Activated naive CD4-positive, alpha-beta T cell treated with Interleukin-2 at 50 U/mL for 16 hours (primary cell): Measurements from ENCODE around the gene SLC2A4RG.
"Not testable (repeated sequence)": the region's sequence is repeated elsewhere in the genome, so short reads cannot be mapped to it uniquely, and the experiment has no call there.

ENCODE experiments used
- DNase-seq: peaks from one replicate; pipeline ENCODE4 v3.0.0-alpha.2; 2020

The SLC2A4RG gene

GRCh38 chr20:63755933-63756647, 16.5 kb downstream of the SLC2A4RG start:
- DNase-seq: no peak

- DNase-seq: no peak
These were observed 17.0 kb downstream of the SLC2A4RG start for GRCh38 chr20:63756648-63756991.

GRCh38 chr20:63758152-63758551, 18.6 kb downstream of the SLC2A4RG start:
- no peak for DNase-seq

- no peak for DNase-seq
These were observed 19.9 kb downstream of the SLC2A4RG start for GRCh38 chr20:63759377-63759901.

DNA sequence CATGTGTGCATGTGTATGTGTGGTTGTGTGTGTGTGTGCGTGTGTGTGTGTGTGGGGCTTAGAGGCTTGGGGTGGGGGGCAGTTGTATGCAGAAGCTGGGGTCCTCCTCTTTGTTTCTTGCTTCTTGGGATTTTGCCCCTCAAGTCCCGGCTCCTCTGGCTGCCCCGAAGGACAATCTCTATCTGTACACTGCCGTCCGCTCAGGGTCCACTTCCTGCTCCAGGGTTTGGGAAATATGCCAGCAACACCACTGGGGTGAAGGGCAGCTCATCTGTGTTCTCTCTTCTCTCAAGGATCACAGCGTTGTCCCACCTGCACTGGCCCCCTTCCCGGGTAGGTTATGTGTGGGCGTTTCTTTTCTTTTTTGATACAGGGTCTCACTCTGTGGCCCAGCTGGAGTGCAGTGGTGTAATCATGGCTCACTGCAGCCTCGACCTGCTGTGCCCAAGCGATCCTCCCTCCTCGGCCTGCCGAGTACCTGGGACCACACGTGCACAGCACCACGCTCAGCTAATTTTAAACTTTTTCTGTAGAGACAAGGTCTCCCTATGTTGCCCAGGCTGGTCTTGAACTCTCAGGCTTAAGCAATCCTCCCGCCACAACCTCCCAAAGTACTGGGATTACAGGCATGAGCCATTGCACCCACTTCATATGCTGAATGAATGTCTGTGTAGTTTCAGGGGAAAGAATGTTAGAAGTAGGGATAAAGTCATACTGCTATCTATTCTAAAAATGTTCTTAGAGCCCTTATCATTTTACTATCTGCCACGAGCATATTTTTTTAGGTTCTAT, 25.7 kb downstream of the SLC2A4RG start:
- DNase-seq: no peak

- DNase-seq: no peak
These were observed 26.3 kb downstream of the SLC2A4RG start for GRCh38 chr20:63765902-63766301.

DNA sequence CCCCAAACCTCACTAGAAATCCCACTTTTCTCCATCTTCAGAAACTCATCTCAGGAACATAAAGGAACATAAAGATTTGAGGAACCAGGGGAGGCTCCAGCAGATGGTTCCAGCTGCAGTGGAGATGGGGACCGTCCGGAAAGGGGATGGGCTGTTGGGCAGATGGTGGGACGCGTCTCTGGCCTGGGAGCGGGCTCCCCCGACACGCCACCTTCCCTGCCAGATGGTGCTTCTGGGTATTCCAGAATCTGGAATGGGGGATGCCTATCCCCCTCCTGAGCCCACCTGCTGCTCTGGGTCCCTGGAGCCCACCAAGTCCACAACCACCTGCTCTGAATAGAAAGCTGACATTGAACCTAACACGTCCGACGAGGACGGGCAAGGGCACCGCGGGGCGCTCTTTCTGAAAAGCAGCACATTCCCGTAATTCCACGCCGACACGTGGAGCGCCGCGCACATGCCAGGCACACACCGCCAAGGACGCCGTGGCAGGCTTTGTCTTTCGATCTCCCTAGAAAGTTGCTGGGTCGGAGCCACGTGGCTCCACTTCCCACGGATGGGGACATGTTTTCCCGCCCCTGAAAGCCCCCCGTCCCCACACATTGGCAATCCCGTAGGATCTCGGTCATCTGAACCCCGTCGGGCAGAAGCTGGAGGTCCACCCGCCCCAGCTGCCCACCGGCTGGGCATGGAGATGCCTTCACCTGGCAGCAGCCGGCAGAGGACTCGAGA, 27.3 kb downstream of the SLC2A4RG start:
- no peak for DNase-seq

- DNase-seq: no peak
These were observed 27.9 kb downstream of the SLC2A4RG start for GRCh38 chr20:63767456-63767855.

- no peak for DNase-seq
These were observed 28.3 kb downstream of the SLC2A4RG start for GRCh38 chr20:63767886-63768285.

DNA sequence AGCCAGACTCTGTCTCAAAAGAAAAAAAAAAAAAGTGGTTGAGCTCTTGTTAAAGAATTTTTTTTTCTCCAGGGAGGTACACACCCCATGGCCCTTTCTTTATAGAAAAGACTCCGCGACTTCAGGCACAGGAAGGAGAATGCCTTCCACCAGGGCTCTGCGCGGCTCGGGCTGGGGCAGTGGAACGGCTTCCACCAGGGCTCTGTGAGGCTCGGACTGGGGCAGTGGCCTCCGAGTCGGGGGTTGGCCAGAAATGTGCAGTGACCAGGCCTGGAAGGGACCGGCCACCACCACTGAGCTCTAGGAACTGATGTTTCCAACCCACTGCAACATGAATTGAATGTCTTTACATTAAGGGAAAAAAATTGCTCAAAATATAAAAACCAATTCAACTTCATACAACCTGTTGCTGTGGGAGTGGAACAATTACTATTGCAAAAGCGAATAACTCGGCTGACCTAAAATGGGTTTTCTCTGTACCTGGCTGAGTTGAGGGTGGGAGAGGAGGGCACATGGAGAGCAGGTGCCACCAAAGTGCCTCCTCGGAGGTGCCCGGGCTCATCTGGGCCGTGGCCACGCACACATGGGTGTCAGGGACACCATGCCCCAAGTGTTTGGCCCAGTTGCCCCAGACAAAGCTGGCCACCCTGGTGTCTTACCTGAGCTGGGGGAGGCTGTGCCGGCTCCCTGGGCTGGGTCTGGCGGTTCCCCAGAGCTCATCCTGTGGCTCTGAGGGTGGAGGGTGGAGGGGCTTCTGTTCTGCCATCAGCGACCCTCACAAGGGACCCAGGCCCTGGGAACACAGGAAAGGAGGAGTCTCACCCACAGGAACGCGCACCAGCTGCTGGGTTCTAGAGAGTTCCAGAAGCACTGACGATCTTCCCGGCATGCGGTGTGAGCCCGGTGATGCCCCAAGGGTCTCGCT, 29.3 kb downstream of the SLC2A4RG start:
- no peak for DNase-seq

DNA sequence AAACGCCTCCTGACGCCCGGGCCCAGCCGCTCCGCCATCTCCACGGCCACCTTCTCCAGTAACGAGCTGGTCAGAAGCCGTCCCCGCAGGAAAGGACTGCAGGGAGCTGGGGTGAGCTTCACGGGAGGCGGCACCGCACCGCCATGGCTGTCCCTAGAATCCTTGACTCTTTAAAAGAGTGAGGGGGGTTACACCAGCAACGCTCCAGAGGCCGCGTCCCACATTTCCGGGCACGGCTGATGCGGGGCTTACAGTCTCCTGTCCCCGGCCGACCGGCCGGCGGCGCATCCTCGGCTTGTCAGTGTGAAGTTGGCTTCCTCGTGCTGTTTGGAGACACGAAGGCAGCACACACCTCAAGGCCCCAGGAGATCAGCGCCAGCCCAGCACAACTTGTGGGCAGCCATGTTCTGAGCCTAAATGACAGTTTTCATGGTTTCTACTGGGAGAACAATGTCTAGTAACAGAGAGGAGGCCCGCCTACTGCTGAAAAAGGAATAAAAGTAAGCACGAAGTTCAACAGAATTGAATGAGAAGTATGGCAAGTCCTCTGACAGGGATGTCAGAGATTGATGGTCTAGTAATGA, 30.4 kb downstream of the SLC2A4RG start:
- DNase-seq: no peak

GRCh38 chr20:63771046-63771707, 31.6 kb downstream of the SLC2A4RG start:
- DNase-seq: no peak

DNA sequence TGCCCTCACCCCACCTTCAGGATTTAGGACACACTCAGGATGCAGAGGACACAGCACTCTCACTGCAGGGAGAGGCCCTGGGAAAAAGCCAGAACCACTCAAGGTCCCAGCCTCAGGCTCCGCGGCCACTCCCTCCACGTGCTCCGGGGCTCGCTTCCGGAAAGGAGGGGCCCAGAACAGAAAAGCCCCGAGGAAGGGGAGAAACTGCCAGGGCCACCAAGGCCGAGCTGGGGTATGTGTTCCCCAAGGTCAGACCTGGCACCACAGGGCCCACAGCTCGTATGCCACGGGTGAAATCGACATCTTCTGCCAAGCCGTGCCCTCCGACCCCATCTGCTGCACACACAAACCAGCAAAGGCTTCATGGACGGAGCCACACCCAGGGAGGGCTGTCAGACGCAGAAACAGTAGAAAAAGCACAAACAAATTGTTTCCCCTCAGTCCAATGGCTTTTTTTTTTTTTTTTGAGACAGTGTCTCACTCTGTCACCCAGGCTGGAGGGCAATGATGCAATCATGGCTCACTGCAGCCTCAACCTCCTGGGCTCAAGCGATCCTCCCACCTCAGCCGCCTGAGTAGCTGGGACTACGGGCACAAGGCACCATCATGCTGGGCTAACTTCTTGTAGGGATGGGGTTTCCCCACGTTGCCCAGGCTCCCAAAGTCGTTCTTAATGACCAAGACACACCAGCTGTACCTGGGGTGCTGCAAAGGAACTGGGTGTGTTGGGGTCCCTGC, 33.4 kb downstream of the SLC2A4RG start:
- no peak for DNase-seq

- no peak for DNase-seq
These were observed 34.1 kb downstream of the SLC2A4RG start for GRCh38 chr20:63773571-63774241.

DNA sequence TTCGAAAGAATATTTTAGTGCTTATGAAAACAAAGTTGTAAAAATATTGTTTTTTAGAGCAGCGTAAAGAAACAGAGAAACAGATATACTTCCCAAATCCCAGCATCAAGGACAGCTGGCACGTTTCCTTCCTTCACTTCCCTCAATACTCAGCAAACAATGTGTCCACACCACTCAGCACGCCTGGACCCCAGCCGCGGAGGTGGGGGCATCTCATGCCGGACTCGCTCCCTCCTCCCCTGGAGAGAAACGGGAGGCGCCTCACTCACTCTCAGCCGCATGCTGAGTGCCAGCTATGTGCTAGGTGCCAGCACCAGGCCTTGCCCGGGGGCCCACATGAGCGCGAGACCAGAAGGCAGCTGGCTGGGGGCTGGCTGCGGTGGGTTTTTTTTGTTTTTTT, 34.7 kb downstream of the SLC2A4RG start:
- DNase-seq: no peak

- no peak for DNase-seq
These were observed 35.8 kb downstream of the SLC2A4RG start for GRCh38 chr20:63775096-63775978.

- DNase-seq: not testable (repeated sequence)
These were observed 37.3 kb downstream of the SLC2A4RG start for GRCh38 chr20:63776875-63777274.

- no peak for DNase-seq
These were observed 38.0 kb downstream of the SLC2A4RG start for GRCh38 chr20:63777614-63778013.
